Lower lobe of right lung (tissue), 2 donors: ENCODE data around the gene IL1RAPL1. TPM values are rescaled to one million over a fixed set of nuclear protein-coding genes. Genes with fewer than 3 reads are reported as not detected.
A peak's percentile ranks its signal among the peaks of the same experiment; 100 is the strongest.

Source experiments
- ATAC-seq, 2 donors: fragments of 200-7000 bp; cut with Tn5 transposase; one replicate each; pipeline ENCODE4 v1.9.1; 2020 to 2022; ENCODE audit warnings: mild to moderate bottlenecking in 2 of 2, moderate library complexity in 2 of 2
- DNase-seq: peaks from one replicate; pipeline ENCODE4 v3.0.0-alpha.2; 2020
- H3K27ac ChIP-seq: fragments of 200-600 bp; one replicate; pipeline ENCODE4 v1.8.0; 2022
- H3K27me3 ChIP-seq: fragments of 200-600 bp; one replicate; pipeline ENCODE4 v1.8.0; 2022; ENCODE audit warnings: low read depth
- H3K36me3 ChIP-seq: fragments of 200-600 bp; one replicate; pipeline ENCODE4 v1.8.0; 2022; ENCODE audit warnings: mild to moderate bottlenecking
- H3K4me1 ChIP-seq: fragments of 200-600 bp; one replicate; pipeline ENCODE4 v1.8.0; 2022
- H3K4me3 ChIP-seq: fragments of 200-600 bp; one replicate; pipeline ENCODE4 v1.8.0; 2022; ENCODE audit warnings: mild to moderate bottlenecking
- H3K9me3 ChIP-seq: fragments of 200-600 bp; one replicate; pipeline ENCODE4 v1.8.0; 2022
- intact Hi-C: fragments of 100-400 bp; cut with DNase I; formaldehyde crosslinking; loops from one replicate; pipeline ENCODE4 v1.11.0; 2022
- total RNA-seq: library from RNA; stranded (reverse); fragmentation: NEBNext Ultra II Directional; extraction: Animal tissue kit (Norgen Biotek cat#: 25700); gene quantifications from one replicate; pipeline ENCODE4 v1.2.1, GENCODE V29; 2021
- TF ChIP-seq, protein P1 (sequence below): fragments of 200-600 bp; IDR thresholded peaks from one replicate; pipeline ENCODE4 v1.8.0; 2022; ENCODE audit warnings: antibody characterized with exemption, mild to moderate bottlenecking
- donor health status: DM: no; HTN: yes; CAD: no; lungs with severe emphysema.

Gene IL1RAPL1
- total RNA-seq, 1 donor from 2014 or later = not detected

DNA sequence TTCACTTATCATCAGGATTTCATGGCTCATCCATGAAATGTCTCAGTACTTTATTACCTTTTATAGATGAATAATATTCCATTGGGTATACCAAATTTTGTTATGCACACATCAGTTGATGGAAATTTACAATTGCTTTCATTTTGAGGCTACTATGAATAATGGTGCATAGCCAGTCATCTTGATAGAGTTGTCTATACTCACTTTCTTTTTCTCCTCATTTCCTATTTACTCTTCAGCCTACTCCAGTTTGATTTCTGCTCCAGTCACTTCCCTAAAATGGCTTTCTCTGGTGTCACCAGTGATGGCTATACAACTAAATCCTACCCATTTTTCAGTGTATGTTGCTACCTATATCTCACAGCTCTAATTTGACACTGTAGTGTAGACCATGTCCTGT, 884.6 kb downstream of the IL1RAPL1 start:
- H3K4me1 ChIP-seq = no peaks in the 10 kb centered on the region
- no peak overlapping the region for H3K4me3 ChIP-seq
- DNase-seq (no peak), ATAC-seq (no peak)
- no peak overlapping the region for H3K27ac ChIP-seq
- no peaks in the 10 kb centered on the region for H3K36me3 ChIP-seq
- H3K9me3 ChIP-seq = no peaks in the 10 kb centered on the region
- intact Hi-C loops = no loop called here
- H3K27me3 ChIP-seq = no peaks in the 10 kb centered on the region
- TF ChIP-seq, protein P1, sequence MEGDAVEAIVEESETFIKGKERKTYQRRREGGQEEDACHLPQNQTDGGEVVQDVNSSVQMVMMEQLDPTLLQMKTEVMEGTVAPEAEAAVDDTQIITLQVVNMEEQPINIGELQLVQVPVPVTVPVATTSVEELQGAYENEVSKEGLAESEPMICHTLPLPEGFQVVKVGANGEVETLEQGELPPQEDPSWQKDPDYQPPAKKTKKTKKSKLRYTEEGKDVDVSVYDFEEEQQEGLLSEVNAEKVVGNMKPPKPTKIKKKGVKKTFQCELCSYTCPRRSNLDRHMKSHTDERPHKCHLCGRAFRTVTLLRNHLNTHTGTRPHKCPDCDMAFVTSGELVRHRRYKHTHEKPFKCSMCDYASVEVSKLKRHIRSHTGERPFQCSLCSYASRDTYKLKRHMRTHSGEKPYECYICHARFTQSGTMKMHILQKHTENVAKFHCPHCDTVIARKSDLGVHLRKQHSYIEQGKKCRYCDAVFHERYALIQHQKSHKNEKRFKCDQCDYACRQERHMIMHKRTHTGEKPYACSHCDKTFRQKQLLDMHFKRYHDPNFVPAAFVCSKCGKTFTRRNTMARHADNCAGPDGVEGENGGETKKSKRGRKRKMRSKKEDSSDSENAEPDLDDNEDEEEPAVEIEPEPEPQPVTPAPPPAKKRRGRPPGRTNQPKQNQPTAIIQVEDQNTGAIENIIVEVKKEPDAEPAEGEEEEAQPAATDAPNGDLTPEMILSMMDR = no peak

DNA sequence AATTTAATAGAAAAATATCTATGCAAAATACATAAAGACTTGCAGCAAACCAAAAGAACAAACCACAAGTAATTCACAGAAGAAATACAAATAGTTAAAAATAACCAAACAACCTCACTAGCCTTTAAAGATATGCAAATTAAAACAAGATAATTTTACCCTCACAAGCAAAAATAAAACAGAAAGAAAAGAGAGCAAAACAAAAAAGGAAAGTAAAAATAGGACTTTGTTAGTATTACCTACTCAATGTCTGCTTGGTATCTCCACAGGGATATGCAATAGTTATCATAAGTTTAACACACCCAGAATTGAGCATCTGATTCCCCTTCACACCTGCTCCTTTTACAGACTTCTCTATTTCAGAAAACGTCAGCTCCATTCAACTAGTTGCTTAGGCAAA, 890.6 kb downstream of the IL1RAPL1 start:
- DNase-seq = no peak
- TF ChIP-seq, protein P1 = no peak
- H3K4me1 ChIP-seq = no peaks in the 10 kb centered on the region
- H3K36me3 ChIP-seq = no peaks in the 10 kb centered on the region
- H3K27me3 ChIP-seq = no peaks in the 10 kb centered on the region
- no peak overlapping the region for H3K4me3 ChIP-seq
- no peak for ATAC-seq
- no peak overlapping the region for H3K27ac ChIP-seq
- no peaks in the 10 kb centered on the region for H3K9me3 ChIP-seq
- intact Hi-C loops = no loop called here

DNA sequence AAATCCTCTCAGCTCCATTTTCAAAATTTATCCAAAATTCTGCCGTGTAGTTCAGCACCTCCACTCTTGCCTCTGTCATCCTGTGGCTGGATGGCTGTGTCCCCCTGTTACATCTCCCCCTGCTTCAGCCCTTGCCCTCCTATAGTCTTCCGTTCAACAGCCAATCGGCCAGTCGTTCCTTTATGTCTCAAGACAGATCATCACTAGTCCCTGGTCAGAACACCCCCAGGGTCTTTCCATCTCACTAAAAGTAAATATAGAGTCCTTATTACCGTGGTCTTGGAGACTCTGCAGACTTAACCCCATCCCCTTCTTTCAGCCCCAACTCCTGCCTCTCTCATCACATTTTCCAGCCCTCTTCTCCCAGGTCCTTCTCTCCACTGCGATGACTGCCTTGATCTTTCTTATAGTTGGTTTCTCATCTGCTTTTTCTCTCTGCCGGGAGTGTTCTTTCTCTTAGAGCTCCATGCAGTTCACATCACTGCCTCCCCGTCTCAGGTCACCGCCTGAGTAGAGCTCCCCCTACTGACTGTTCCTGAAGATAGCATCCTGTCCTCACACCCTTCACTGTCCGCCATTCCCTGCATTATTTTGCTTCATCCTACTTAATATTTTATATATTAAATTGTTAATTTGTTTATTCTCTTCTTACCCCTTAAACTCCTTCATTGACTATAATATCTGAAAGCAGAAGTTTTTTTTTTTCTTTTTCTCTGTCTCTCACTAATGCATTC, 891.3 kb downstream of the IL1RAPL1 start:
- DNase-seq = no peak

GRCh38 chrX:29487214-29487613, 900.0 kb downstream of the IL1RAPL1 start:
- ATAC-seq = no peak
- no peak overlapping the region for H3K4me3 ChIP-seq
- intact Hi-C loops = no loop called here

More for the DNA sequence above, 891.3 kb downstream of the IL1RAPL1 start:
- Histone ChIP-seq H3K27me3 (no peaks in the 10 kb centered on the region), H3K4me1 (no peaks in the 10 kb centered on the region), H3K4me3 (no peak overlapping the region), H3K9me3 (no peaks in the 10 kb centered on the region), H3K27ac (no peak overlapping the region), H3K36me3 (no peaks in the 10 kb centered on the region)
- intact Hi-C loops = no loop called here
- TF ChIP-seq, protein P1 = peak; percentile 46
- ATAC-seq = peak; percentile 59 to 78

DNA sequence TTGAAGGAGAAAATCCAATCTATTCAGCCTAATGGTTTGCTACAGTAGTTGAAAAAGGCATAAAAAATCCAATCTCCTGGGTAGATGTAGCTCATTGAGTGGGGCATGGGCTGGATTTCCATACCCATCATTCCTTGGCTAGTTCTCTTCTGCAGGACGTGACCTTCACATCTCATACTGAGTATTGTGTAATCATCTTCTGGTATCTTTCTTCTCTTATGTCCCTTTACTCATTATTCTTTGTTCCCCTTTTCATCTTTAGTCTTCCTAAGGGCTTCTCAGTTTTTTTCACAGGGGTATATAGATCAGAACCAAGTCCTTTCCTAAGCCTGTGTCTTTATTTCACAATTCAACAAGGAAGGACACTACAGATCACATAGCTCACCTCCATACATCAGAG, 900.5 kb downstream of the IL1RAPL1 start:
- H3K36me3 ChIP-seq = no peaks in the 10 kb centered on the region
- DNase-seq = no peak
- TF ChIP-seq, protein P1 = no peak

More at GRCh38 chrX:29487214-29487613, 900.0 kb downstream of the IL1RAPL1 start:
- Histone ChIP-seq H3K4me1 (no peaks in the 10 kb centered on the region), H3K36me3 (no peaks in the 10 kb centered on the region), H3K27ac (no peak overlapping the region), H3K27me3 (no peaks in the 10 kb centered on the region), H3K9me3 (no peaks in the 10 kb centered on the region)
- DNase-seq = no peak
- TF ChIP-seq, protein P1 = no peak

More for the DNA sequence above, 900.5 kb downstream of the IL1RAPL1 start:
- H3K9me3 ChIP-seq = no peaks in the 10 kb centered on the region
- no peak for ATAC-seq
- H3K4me3 ChIP-seq = no peak overlapping the region
- no peaks in the 10 kb centered on the region for H3K4me1 ChIP-seq
- no peaks in the 10 kb centered on the region for H3K27me3 ChIP-seq
- no peak overlapping the region for H3K27ac ChIP-seq
- intact Hi-C loops = no loop called here
